Prostate gland (tissue), 2 donors: ENCODE data around the gene LRRC10. TPM values are rescaled to one million over a fixed set of nuclear protein-coding genes. Genes with fewer than 3 reads are reported as not detected.

ENCODE experiments used
- DNase-seq: peaks from one replicate; pipeline ENCODE4 v3.0.0-alpha.2; 2019; ENCODE audit warnings: low spot score
- H3K27ac ChIP-seq, 2 donors: fragments of 200-600 bp; sonication (generic); 2 replicates each; pipeline ENCODE4 v1.5.1; 2017 to 2019
- H3K27me3 ChIP-seq: fragments of 200-600 bp; sonication (generic); replicated peaks from 2 replicates; pipeline ENCODE4 v1.5.1; 2019; ENCODE audit not compliant: insufficient read depth
- H3K36me3 ChIP-seq, 2 donors: fragments of 200-600 bp; sonication (generic); 1 replicate in 1 of 2; 2 replicates in 1 of 2; pipeline versions ENCODE4 v1.5.1 to v1.8.1; 2017 to 2019
- H3K4me1 ChIP-seq: fragments of 200-600 bp; sonication (generic); replicated peaks from 2 replicates; pipeline ENCODE4 v1.5.1; 2019
- H3K4me3 ChIP-seq, 2 donors: fragments of 200-600 bp; sonication (generic); 2 replicates each; pipeline ENCODE4 v1.5.1; 2017 to 2019
- H3K9me3 ChIP-seq: fragments of 200-600 bp; sonication (generic); 2 replicates; pipeline ENCODE4 v1.5.1; 2017
- CTCF ChIP-seq, 4 experiments: fragments of 200-600 bp in 2 of 4; fragments of 450-650 bp in 2 of 4; sonication (generic) in 2 of 4; IDR thresholded peaks; 1 replicate in 3 of 4; 2 replicates in 1 of 4; pipeline ENCODE4 v1.5.1; 2016 to 2019; ENCODE audit warnings: antibody characterized with exemption in 4 of 4, mild to moderate bottlenecking in 2 of 4, moderate library complexity in 2 of 4
- POLR2A ChIP-seq: fragments of 450-650 bp; IDR thresholded peaks from one replicate; pipeline ENCODE4 v1.6.1; 2016; ENCODE audit warnings: antibody characterized with exemption, mild to moderate bottlenecking
- POLR2AphosphoS5 ChIP-seq: sonication (generic); formaldehyde crosslinking; IDR thresholded peaks from one replicate; pipeline ENCODE4 v1.6.1; 2017; ENCODE audit warnings: antibody characterized with exemption
- WGBS: methylation state at CpG from one replicate; pipeline ENCODE4 v1.1.5; 2018; 5-methylcytosine and 5-hydroxymethylcytosine counted together
- intact Hi-C: fragments of 100-400 bp; cut with DNase I; formaldehyde crosslinking; loops from one replicate; pipeline ENCODE4 v1.14.2; 2022
- total RNA-seq, 2 donors: library from RNA; depleted of rRNA; stranded (reverse); fragments of >200 nt; gene quantifications; one replicate each; pipeline ENCODE4 v1.1.0, GENCODE V29; 2016

Gene LRRC10
- total RNA-seq, 2 donors from 2014 or later, result not detected

DNA sequence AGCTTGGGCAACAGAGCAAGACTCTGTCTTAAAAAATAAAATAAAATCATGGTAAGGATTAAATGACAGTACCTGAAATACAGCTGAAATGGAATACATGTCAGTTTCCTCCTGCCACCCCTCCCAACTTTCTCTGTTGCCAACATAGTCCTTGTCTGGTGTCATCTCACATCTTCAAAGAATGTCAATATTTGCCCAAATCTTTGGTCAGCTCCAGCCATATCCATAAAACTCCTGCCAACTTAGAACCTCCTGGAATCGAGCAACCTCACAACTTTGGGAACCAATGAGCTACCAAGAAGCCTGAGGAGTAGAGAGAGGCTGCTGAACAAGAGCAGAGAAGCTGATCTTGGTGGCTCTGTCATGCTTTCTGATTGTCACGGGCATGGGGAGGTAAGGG lies 10.8 kb upstream of the LRRC10 start:
- H3K9me3 ChIP-seq, result no peaks in the 10 kb centered on the region
- 65% methylated on average over 2 of the region's 2 CpGs for WGBS
- H3K27me3 ChIP-seq, result no peaks in the 10 kb centered on the region
- intact Hi-C loops, result no loop called here
- no peaks in the 10 kb centered on the region for H3K36me3 ChIP-seq
- H3K4me1 ChIP-seq, result no peaks in the 10 kb centered on the region
- DNase-seq, result no peak
- no peak overlapping the region for H3K27ac ChIP-seq
- TF ChIP-seq CTCF (IDR thresholded peaks at IDR 0.05) (no peak), POLR2A (no peak), POLR2AphosphoS5 (no peak)
- H3K4me3 ChIP-seq, result no peak overlapping the region

GRCh38 chr12:69620921-69621320 lies 10.2 kb upstream of the LRRC10 start:
- DNase-seq, result no peak
- Histone ChIP-seq H3K9me3 (no peaks in the 10 kb centered on the region), H3K27me3 (no peaks in the 10 kb centered on the region), H3K36me3 (no peaks in the 10 kb centered on the region), H3K4me1 (no peaks in the 10 kb centered on the region), H3K4me3 (no peak overlapping the region), H3K27ac (no peak overlapping the region)
- TF ChIP-seq CTCF (IDR thresholded peaks at IDR 0.05) (no peak), POLR2A (no peak), POLR2AphosphoS5 (no peak)
- 86% methylated on average over 2 of the region's 2 CpGs for WGBS
- intact Hi-C loops, result no loop called here

DNA sequence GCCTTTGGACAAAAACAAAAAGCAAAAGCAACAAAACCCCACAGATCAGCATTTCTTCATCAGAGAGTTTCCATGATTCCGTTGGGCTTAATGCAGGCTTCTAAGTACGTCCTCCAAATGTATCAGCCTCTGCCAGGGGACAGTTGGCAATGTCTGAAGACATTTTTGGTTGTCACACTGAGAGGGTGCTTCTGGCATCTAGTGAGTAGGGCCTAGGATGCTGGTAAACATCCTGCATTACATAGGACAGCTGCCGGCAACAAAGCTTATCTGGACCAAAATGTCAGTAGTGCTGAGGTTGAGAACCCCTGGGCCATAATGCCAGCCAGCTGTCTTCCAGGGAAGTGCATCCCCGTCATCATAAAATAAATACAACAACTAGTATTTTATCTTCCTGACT lies 9.4 kb upstream of the LRRC10 start:
- H3K4me1 ChIP-seq, result no peaks in the 10 kb centered on the region
- intact Hi-C loops, result no loop called here
- no peaks in the 10 kb centered on the region for H3K27me3 ChIP-seq
- no peak overlapping the region for H3K4me3 ChIP-seq
- whole genome bisulfite sequencing, result 82% methylated on average over 4 of the region's 4 CpGs
- H3K9me3 ChIP-seq, result no peaks in the 10 kb centered on the region
- H3K36me3 ChIP-seq, result no peaks in the 10 kb centered on the region
- TF ChIP-seq POLR2AphosphoS5, result no peak
- TF ChIP-seq CTCF (IDR thresholded peaks at IDR 0.05), result no peak
- TF ChIP-seq POLR2A, result no peak
- no peak overlapping the region for H3K27ac ChIP-seq
- DNase-seq, result no peak

- Histone ChIP-seq H3K36me3 (no peaks in the 10 kb centered on the region), H3K4me3 (no peak overlapping the region), H3K27ac (no peak overlapping the region), H3K4me1 (no peaks in the 10 kb centered on the region), H3K9me3 (no peaks in the 10 kb centered on the region), H3K27me3 (no peaks in the 10 kb centered on the region)
- intact Hi-C loops, result no loop called here
- no peak for DNase-seq
- 64% methylated on average over 6 of the region's 6 CpGs for WGBS
- TF ChIP-seq POLR2A (no peak), POLR2AphosphoS5 (no peak), CTCF (IDR thresholded peaks at IDR 0.05) (no peak)
Observed at GRCh38 chr12:69619050-69619449, 8.3 kb upstream of the LRRC10 start.

- Histone ChIP-seq H3K4me1 (no peaks in the 10 kb centered on the region), H3K9me3 (no peaks in the 10 kb centered on the region), H3K4me3 (no peak overlapping the region), H3K36me3 (no peaks in the 10 kb centered on the region), H3K27ac (no peak overlapping the region), H3K27me3 (no peaks in the 10 kb centered on the region)
- WGBS, result 75% methylated on average over 14 of the region's 14 CpGs
- DNase-seq, result no peak
- intact Hi-C loops, result no loop called here
- TF ChIP-seq POLR2A (no peak), CTCF (IDR thresholded peaks at IDR 0.05) (no peak), POLR2AphosphoS5 (no peak)
Observed at GRCh38 chr12:69616025-69616424, 5.3 kb upstream of the LRRC10 start.
